H1 (cell line): ENCODE measurements around the gene CNIH4. TPM values are rescaled to one million over a fixed set of nuclear protein-coding genes. Genes with fewer than 3 reads are reported as not detected.

Experiments
- CTCF ChIA-PET: fragments of 300-600 bp; sonication (Branson Sonifier 250); formaldehyde crosslinking; loops from one replicate; lab custom pipeline; 2021; ENCODE audit not compliant: partially characterized antibody; lab: Charles Lee
- POLR2A ChIA-PET: fragments of 300-600 bp; sonication (Branson Sonifier 250); formaldehyde crosslinking; loops from one replicate; lab custom pipeline; 2021; ENCODE audit warnings: inconsistent platforms; ENCODE audit not compliant: partially characterized antibody; lab: Charles Lee
- DNase-seq, 2 experiments: peaks; one replicate each; pipeline versions ENCODE4 v3.0.0 to v3.0.0-alpha.2; 2010 to 2022; ENCODE audit warnings: low spot score in 2 of 2, low read depth in 1 of 2, mixed read lengths in 1 of 2
- FAIRE-seq: peaks from 2 replicates; lab custom pipeline; 2011; peaks lifted over from hg19 to GRCh38; lab: Jason Lieb, UNC
- H2AFZ ChIP-seq: 2 replicates; pipeline ENCODE4 v1.8.1; 2012; ENCODE audit warnings: low read length, inconsistent platforms
- H2AK5ac ChIP-seq: 2 replicates; pipeline ENCODE4 v1.6.1; 2013; ENCODE audit warnings: low read depth, low read length
- H2BK120ac ChIP-seq: replicated peaks from 2 replicates; pipeline ENCODE3; 2013; ENCODE audit warnings: low read depth, low read length, inconsistent platforms
- H2BK12ac ChIP-seq: 2 replicates; pipeline ENCODE4 v1.6.1; 2013; ENCODE audit warnings: low read depth, low read length
- H2BK15ac ChIP-seq: 2 replicates; pipeline ENCODE4 v1.6.1; 2013; ENCODE audit warnings: low read length
- H2BK20ac ChIP-seq: 2 replicates; pipeline ENCODE4 v1.6.1; 2013; ENCODE audit warnings: low read length
- H2BK5ac ChIP-seq: 2 replicates; pipeline ENCODE4 v1.6.1; 2013; ENCODE audit warnings: low read depth, low read length
- H3K14ac ChIP-seq: 2 replicates; pipeline ENCODE4 v1.6.1; 2013; ENCODE audit warnings: inconsistent platforms; ENCODE audit not compliant: insufficient read length
- H3K18ac ChIP-seq: 2 replicates; pipeline ENCODE4 v1.6.1; 2013; ENCODE audit warnings: low read length; ENCODE audit errors: extremely low read depth
- H3K23ac ChIP-seq: 2 replicates; pipeline ENCODE4 v1.6.1; 2013; ENCODE audit warnings: inconsistent platforms; ENCODE audit not compliant: insufficient read length
- H3K23me2 ChIP-seq: 2 replicates; pipeline ENCODE4 v1.6.1; 2013; ENCODE audit warnings: low read depth, low read length
- H3K27ac ChIP-seq: 2 replicates; pipeline ENCODE4 v1.6.1; 2011; ENCODE audit warnings: low read depth, low read length, inconsistent platforms
- H3K27me3 ChIP-seq, 4 experiments: replicated peaks in 1 of 4; 1 replicate in 1 of 4; 2 replicates in 3 of 4; pipeline versions ENCODE4 v1.6.1 to v1.8.1; 2011 to 2013; ENCODE audit warnings: low read length in 3 of 4, mild to moderate bottlenecking in 3 of 4, inconsistent platforms in 2 of 4, mixed read lengths in 2 of 4, moderate library complexity in 1 of 4; ENCODE audit not compliant: control insufficient read depth in 3 of 4, insufficient read depth in 3 of 4; ENCODE audit errors: extremely low read depth in 1 of 4
- H3K36me3 ChIP-seq, 4 experiments: 2 replicates each; pipeline versions ENCODE4 v1.6.1 to v1.8.1; 2011 to 2013; ENCODE audit warnings: mild to moderate bottlenecking in 4 of 4, low read length in 3 of 4, moderate library complexity in 2 of 4, control low read depth in 1 of 4, inconsistent platforms in 1 of 4; ENCODE audit not compliant: insufficient read depth in 4 of 4, control insufficient read depth in 2 of 4
- H3K4ac ChIP-seq: replicated peaks from 2 replicates; pipeline ENCODE3; 2013; ENCODE audit warnings: low read length, low read depth, mixed read lengths, inconsistent platforms; ENCODE audit not compliant: insufficient read length
- H3K4me1 ChIP-seq, 4 experiments: replicated peaks in 1 of 4; 1 replicate in 1 of 4; 2 replicates in 3 of 4; pipeline versions ENCODE4 v1.6.1 to v1.8.1; 2011 to 2013; ENCODE audit warnings: low read length in 3 of 4, inconsistent platforms in 2 of 4, mixed read lengths in 1 of 4; ENCODE audit not compliant: insufficient read depth in 4 of 4, control insufficient read depth in 3 of 4
- H3K4me2 ChIP-seq, 2 experiments: 2 replicates each; pipeline versions ENCODE4 v1.6.1 to v1.8.1; 2011 to 2013; ENCODE audit warnings: low read depth in 2 of 2, low read length in 2 of 2, control low read depth in 1 of 2, inconsistent platforms in 1 of 2, mild to moderate bottlenecking in 1 of 2; ENCODE audit not compliant: insufficient read depth in 1 of 2
- H3K4me3 ChIP-seq, 4 experiments: fragments of 200-600, 300-600 bp in 1 of 4; sonication (generic), shearing (Covaris generic), sonication (Bioruptor Twin) in 1 of 4; 2 replicates each; pipeline versions ENCODE4 v1.5.1 to v1.8.1; 2011 to 2016; ENCODE audit warnings: low read length in 4 of 4, low read depth in 3 of 4, control low read depth in 2 of 4, inconsistent platforms in 2 of 4, mild to moderate bottlenecking in 2 of 4, mixed read lengths in 1 of 4, moderate library complexity in 1 of 4; ENCODE audit not compliant: insufficient read depth in 2 of 4; ENCODE audit errors: extremely low read depth in 1 of 4
- H3K56ac ChIP-seq: replicated peaks from 2 replicates; pipeline ENCODE3; 2013; ENCODE audit warnings: low read depth, mild to moderate bottlenecking, mixed read lengths, low read length, inconsistent platforms; ENCODE audit not compliant: insufficient read length
- H3K79me1 ChIP-seq: 2 replicates; pipeline ENCODE4 v1.6.1; 2013; ENCODE audit warnings: low read depth, low read length, control low read depth
- H3K79me2 ChIP-seq, 2 experiments: 2 replicates each; pipeline versions ENCODE4 v1.6.1 to v1.8.1; 2012 to 2013; ENCODE audit warnings: low read length in 2 of 2, mild to moderate bottlenecking in 2 of 2, inconsistent platforms in 1 of 2; ENCODE audit not compliant: insufficient read depth in 2 of 2, control insufficient read depth in 1 of 2
- H3K9ac ChIP-seq, 4 experiments: replicated peaks in 1 of 4; 1 replicate in 1 of 4; 2 replicates in 3 of 4; pipeline versions ENCODE4 v1.6.1 to v1.8.1; 2011 to 2013; ENCODE audit warnings: low read depth in 3 of 4, low read length in 3 of 4, control low read depth in 2 of 4, mild to moderate bottlenecking in 2 of 4, moderate library complexity in 2 of 4, inconsistent platforms in 1 of 4; ENCODE audit errors: extremely low read depth in 1 of 4
- H3K9me3 ChIP-seq, 2 experiments: 2 replicates each; pipeline versions ENCODE4 v1.6.1 to v1.8.1; 2012 to 2013; ENCODE audit warnings: mild to moderate bottlenecking in 2 of 2, moderate library complexity in 2 of 2, control low read depth in 1 of 2, inconsistent platforms in 1 of 2, low read depth in 1 of 2, low read length in 1 of 2, mixed read lengths in 1 of 2; ENCODE audit not compliant: insufficient read depth in 2 of 2
- H4K20me1 ChIP-seq, 2 experiments: replicated peaks in 1 of 2; 2 replicates each; pipeline versions ENCODE3 to v1.8.1; 2011 to 2013; ENCODE audit warnings: inconsistent platforms in 2 of 2, low read length in 2 of 2, mild to moderate bottlenecking in 1 of 2; ENCODE audit not compliant: insufficient read depth in 2 of 2, control insufficient read depth in 1 of 2
- H4K5ac ChIP-seq: 2 replicates; pipeline ENCODE4 v1.6.1; 2013; ENCODE audit warnings: low read length, low read depth, mixed read lengths, inconsistent platforms; ENCODE audit not compliant: insufficient read length
- H4K8ac ChIP-seq: 2 replicates; pipeline ENCODE4 v1.8.0; 2013; ENCODE audit warnings: mild to moderate bottlenecking, moderate library complexity, low read length, inconsistent platforms; ENCODE audit not compliant: insufficient read depth; ENCODE audit errors: extremely low read depth
- H4K91ac ChIP-seq: replicated peaks from 2 replicates; pipeline ENCODE3; 2013; ENCODE audit warnings: low read length, mixed read lengths, inconsistent platforms; ENCODE audit not compliant: insufficient read length
- HDAC6 ChIP-seq: IDR thresholded peaks from one replicate; pipeline ENCODE4 v1.7.1; 2012; ENCODE audit warnings: low read depth, mild to moderate bottlenecking, inconsistent platforms, low read length, moderate library complexity
- WGBS, 2 experiments: shearing (Covaris generic) in 1 of 2; methylation state at CpG; one replicate each; pipeline versions ENCODE4 v1.1.6 to v1.1.7; 2013 to 2015; ENCODE audit warnings: low lambda C conversion rate in 2 of 2, mixed read lengths in 2 of 2, inconsistent platforms in 1 of 2, low coverage in 1 of 2, missing lambda C conversion rate in 1 of 2; ENCODE audit not compliant: insufficient replicate concordance in 2 of 2, insufficient coverage in 1 of 2, insufficient read length in 1 of 2; ENCODE audit errors: extremely low coverage in 1 of 2, missing lambda C conversion rate in 1 of 2; 5-methylcytosine and 5-hydroxymethylcytosine counted together
- polyA plus RNA-seq, 7 experiments: library from polyadenylated mRNA; depleted of rRNA in 3 of 7; stranded (reverse) in 5 of 7; unstranded in 2 of 7; fragments of >200 nt in 5 of 7; fragments of 200-250 nt in 2 of 7; gene quantifications; 1 replicate in 5 of 7; 2 replicates in 1 of 7; 4 replicates in 1 of 7; pipeline versions ENCODE4 v1.2.1 to v1.2.3, GENCODE V29; 2011 to 2013; ENCODE audit warnings: missing spikeins in 2 of 7, mixed read lengths in 2 of 7
- total RNA-seq: library from RNA; stranded (reverse); fragmentation: NEBNext Ultra II Directional; extraction: Animal tissue kit (Norgen Biotek cat#: 25700); gene quantifications from 2 replicates; pipeline ENCODE4 v1.2.1, GENCODE V29; 2021

The CNIH4 gene
- total and polyA plus RNA-seq, 2 of the 8 experiments (the other 6 are each of a cell fraction or from before 2014, with no cell fraction given): 76.2 to 151 TPM

GRCh38 chr1:224373008-224373590, 16.4 kb downstream of the CNIH4 start:
- DNase-seq: no peak
- no peak overlapping the region for H4K91ac ChIP-seq
- no peak overlapping the region for H3K23ac ChIP-seq
- no peak overlapping the region for H2BK20ac ChIP-seq
- ChIA-PET CTCF (interaction anchor here (0.6 to 1.2 kb wide), 2 partner anchors 11 to 12 kb away, joined by 3 read pairs; no protein-coding TSS in a partner anchor), POLR2A (interaction anchor here (0.5 to 1.1 kb wide), 2 partner anchors 8 to 11 kb away, joined by 3 to 6 read pairs; no protein-coding TSS in a partner anchor)
- no peak overlapping the region for H2AK5ac ChIP-seq
- H3K56ac ChIP-seq: no peak overlapping the region
- no peak overlapping the region for H3K9ac ChIP-seq
- H4K20me1 ChIP-seq: peaks cover 0 to 2% of the 10 kb centered on the region in 2 experiments
- H3K14ac ChIP-seq: no peak overlapping the region
- H2AFZ ChIP-seq: no peak overlapping the region
- H3K36me3 ChIP-seq: peaks cover 16 to 93% (median 52%) of the 10 kb centered on the region in 4 experiments
- WGBS, 2 experiments: 93% methylated on average over 5 of the region's 5 CpGs; no CpG with 5 or more reads in 1 of the 2 experiments
- H4K8ac ChIP-seq: no peak overlapping the region
- H3K4me3 ChIP-seq: no peak overlapping the region
- H3K9me3 ChIP-seq: no peaks in the 10 kb centered on the region
- H3K79me1 ChIP-seq: no peaks in the 10 kb centered on the region
- no peaks in the 10 kb centered on the region for H3K23me2 ChIP-seq
- no peak overlapping the region for H3K4ac ChIP-seq
- H2BK12ac ChIP-seq: no peak overlapping the region
- no peak for FAIRE-seq
- no peaks in the 10 kb centered on the region for H3K4me1 ChIP-seq
- no peak overlapping the region for H2BK5ac ChIP-seq
- H3K4me2 ChIP-seq: no peak overlapping the region
- no peak overlapping the region for H3K27ac ChIP-seq
- H2BK120ac ChIP-seq: no peak overlapping the region
- H3K27me3 ChIP-seq: no peaks in the 10 kb centered on the region
- H3K18ac ChIP-seq: no peak overlapping the region
- H2BK15ac ChIP-seq: no peak overlapping the region
- H3K79me2 ChIP-seq: 0 out of 4 replicates have a peak, but pooled peaks cover 0 to 4% of the 10 kb centered on the region in 2 experiments
- no peak for TF ChIP-seq HDAC6
- no peak overlapping the region for H4K5ac ChIP-seq
